Upper lobe of left lung (tissue), 6 donors: ENCODE measurements around the gene ENGASE. TPM values are rescaled to one million over a fixed set of nuclear protein-coding genes. Genes with fewer than 3 reads are reported as not detected.

ENCODE experiments used
- ATAC-seq, 2 donors: fragments of 200-7000 bp; cut with Tn5 transposase; one replicate each; pipeline ENCODE4 v1.9.1; 2022; ENCODE audit warnings: mild to moderate bottlenecking in 2 of 2, moderate library complexity in 2 of 2; ENCODE audit not compliant: low FRiP score in 2 of 2
- DNase-seq, 2 donors: peaks; one replicate each; pipeline ENCODE4 v3.0.0-alpha.2; 2019 to 2020
- H3K27ac ChIP-seq, 4 donors: fragments of 200-600 bp; sonication (generic); one replicate each; pipeline ENCODE4 v1.5.1; 2016 to 2019
- H3K27me3 ChIP-seq, 4 donors: fragments of 200-600 bp; sonication (generic); one replicate each; pipeline ENCODE4 v1.5.1; 2017 to 2019
- H3K36me3 ChIP-seq, 4 donors: fragments of 200-600 bp; sonication (generic); one replicate each; pipeline ENCODE4 v1.5.1; 2016 to 2019
- H3K4me1 ChIP-seq, 4 donors: fragments of 200-600 bp; sonication (generic); one replicate each; pipeline ENCODE4 v1.5.1; 2018 to 2019
- H3K4me3 ChIP-seq, 4 donors: fragments of 200-600 bp; sonication (generic); one replicate each; pipeline ENCODE4 v1.5.1; 2017 to 2019; ENCODE audit warnings: mild to moderate bottlenecking in 2 of 4, moderate library complexity in 1 of 4
- H3K9me3 ChIP-seq, 4 donors: fragments of 200-600 bp; sonication (generic); one replicate each; pipeline ENCODE4 v1.5.1; 2018 to 2019
- EP300 ChIP-seq, 4 donors: sonication (generic); formaldehyde crosslinking; IDR thresholded peaks; one replicate each; pipeline ENCODE4 v1.5.1; 2017; ENCODE audit warnings: antibody characterized with exemption in 4 of 4, control low read depth in 2 of 4
- POLR2A ChIP-seq, 4 donors: fragments of 450-650 bp; IDR thresholded peaks; one replicate each; pipeline ENCODE4 v1.5.1; 2016 to 2017; ENCODE audit warnings: antibody characterized with exemption in 4 of 4, mild to moderate bottlenecking in 2 of 4
- POLR2AphosphoS5 ChIP-seq, 2 donors: sonication (generic); formaldehyde crosslinking; IDR thresholded peaks; one replicate each; pipeline ENCODE4 v1.5.1; 2017; ENCODE audit warnings: antibody characterized with exemption in 2 of 2
- WGBS, 2 donors: methylation state at CpG; one replicate each; pipeline ENCODE4 v1.1.5; 2017 to 2018; 5-methylcytosine and 5-hydroxymethylcytosine counted together
- total RNA-seq, 6 donors: library from RNA; depleted of rRNA in 4 of 6; stranded (reverse); fragments of >200 nt in 4 of 6; gene quantifications; one replicate each; pipeline versions ENCODE4 v1.1.0 to v1.2.1, GENCODE V29; 2016 to 2021
- TF ChIP-seq, protein P1 (sequence below), 6 experiments: fragments of 450-650 bp in 4 of 6; fragments of 200-600 bp in 2 of 6; sonication (generic) in 2 of 6; IDR thresholded peaks; one replicate each; pipeline ENCODE4 v1.5.1; 2016 to 2019; ENCODE audit warnings: antibody characterized with exemption in 6 of 6
- donor health status: DM: no; HTN: no; CAD: no; lungs with moderate emphysema.
- donor health status: DM: no; HTN: yes; CAD: no; lungs with severe emphysema.

The ENGASE gene
- total RNA-seq, 6 donors from 2014 or later, result 17.2 to 320 (median 55.9) TPM

DNA sequence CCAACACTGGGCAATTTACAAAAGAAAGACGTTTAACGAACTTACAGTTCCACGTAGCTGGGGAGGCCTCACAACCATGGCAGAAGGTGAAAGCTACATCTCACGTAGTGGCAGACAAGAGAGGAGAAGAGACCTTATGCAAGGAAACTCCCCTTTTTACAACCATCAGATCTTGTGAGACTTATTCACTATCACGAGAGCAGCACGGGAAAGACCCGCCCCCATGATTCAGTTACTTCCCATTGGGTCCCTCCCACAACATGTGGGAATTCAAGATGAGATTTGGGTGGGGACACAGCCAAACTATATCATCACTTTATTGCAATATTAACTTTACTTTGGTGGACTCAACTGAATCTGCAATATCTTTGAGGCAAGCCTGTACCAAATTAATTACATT is 11.9 kb upstream of the ENGASE start:
- DNase-seq (no peak), ATAC-seq (no peak)
- no peak for TF ChIP-seq POLR2A (IDR thresholded peaks at IDR 0.05)
- no peak for TF ChIP-seq EP300 (IDR thresholded peaks at IDR 0.05)
- TF ChIP-seq, protein P1, sequence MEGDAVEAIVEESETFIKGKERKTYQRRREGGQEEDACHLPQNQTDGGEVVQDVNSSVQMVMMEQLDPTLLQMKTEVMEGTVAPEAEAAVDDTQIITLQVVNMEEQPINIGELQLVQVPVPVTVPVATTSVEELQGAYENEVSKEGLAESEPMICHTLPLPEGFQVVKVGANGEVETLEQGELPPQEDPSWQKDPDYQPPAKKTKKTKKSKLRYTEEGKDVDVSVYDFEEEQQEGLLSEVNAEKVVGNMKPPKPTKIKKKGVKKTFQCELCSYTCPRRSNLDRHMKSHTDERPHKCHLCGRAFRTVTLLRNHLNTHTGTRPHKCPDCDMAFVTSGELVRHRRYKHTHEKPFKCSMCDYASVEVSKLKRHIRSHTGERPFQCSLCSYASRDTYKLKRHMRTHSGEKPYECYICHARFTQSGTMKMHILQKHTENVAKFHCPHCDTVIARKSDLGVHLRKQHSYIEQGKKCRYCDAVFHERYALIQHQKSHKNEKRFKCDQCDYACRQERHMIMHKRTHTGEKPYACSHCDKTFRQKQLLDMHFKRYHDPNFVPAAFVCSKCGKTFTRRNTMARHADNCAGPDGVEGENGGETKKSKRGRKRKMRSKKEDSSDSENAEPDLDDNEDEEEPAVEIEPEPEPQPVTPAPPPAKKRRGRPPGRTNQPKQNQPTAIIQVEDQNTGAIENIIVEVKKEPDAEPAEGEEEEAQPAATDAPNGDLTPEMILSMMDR (IDR thresholded peaks at IDR 0.05), result no peak
- TF ChIP-seq POLR2AphosphoS5 (IDR thresholded peaks at IDR 0.05), result no peak
- H3K9me3 ChIP-seq, result no peaks in the 10 kb centered on the region
- H3K27ac ChIP-seq, result no peak overlapping the region
- H3K27me3 ChIP-seq, result no peaks in the 10 kb centered on the region
- H3K4me1 ChIP-seq, result peaks cover 0 to 4% (median 0%) of the 10 kb centered on the region in 4 donors
- WGBS, 2 donors, result 86 to 87% methylated on average over 7 of the region's 7 CpGs
- H3K36me3 ChIP-seq, result no peaks in the 10 kb centered on the region
- no peak overlapping the region for H3K4me3 ChIP-seq

DNA sequence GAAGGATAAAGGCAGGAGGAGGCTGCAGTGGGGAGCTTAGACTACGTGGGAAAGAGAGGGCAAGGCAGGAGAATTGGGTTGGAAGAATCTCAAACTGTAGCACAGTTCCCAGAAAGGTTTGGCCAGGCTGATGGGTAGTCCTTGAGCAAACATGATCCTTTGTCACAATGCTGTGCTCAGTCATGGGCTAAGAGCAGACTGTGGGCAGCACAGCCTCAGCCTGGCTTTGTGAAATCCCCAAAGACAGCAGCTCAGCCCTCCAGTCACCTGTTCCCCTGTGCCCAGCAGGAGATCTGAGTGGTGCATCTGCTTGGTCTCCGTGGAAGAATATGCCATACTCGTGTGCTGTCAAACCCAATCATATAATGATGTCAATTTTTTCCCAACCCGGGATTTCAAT is 10.6 kb upstream of the ENGASE start:
- H3K36me3 ChIP-seq, result no peaks in the 10 kb centered on the region
- no peak for DNase-seq
- TF ChIP-seq, protein P1 (IDR thresholded peaks at IDR 0.05), result no peak
- TF ChIP-seq POLR2AphosphoS5 (IDR thresholded peaks at IDR 0.05) (no peak), EP300 (IDR thresholded peaks at IDR 0.05) (no peak), POLR2A (IDR thresholded peaks at IDR 0.05) (no peak)
- no peaks in the 10 kb centered on the region for H3K9me3 ChIP-seq
- WGBS, 2 donors, result 82 to 83% methylated on average over 4 of the region's 4 CpGs
- H3K27me3 ChIP-seq, result no peaks in the 10 kb centered on the region
- no peak overlapping the region for H3K4me3 ChIP-seq
- ATAC-seq, result no peak
- no peak overlapping the region for H3K27ac ChIP-seq
- no peaks in the 10 kb centered on the region for H3K4me1 ChIP-seq

DNA sequence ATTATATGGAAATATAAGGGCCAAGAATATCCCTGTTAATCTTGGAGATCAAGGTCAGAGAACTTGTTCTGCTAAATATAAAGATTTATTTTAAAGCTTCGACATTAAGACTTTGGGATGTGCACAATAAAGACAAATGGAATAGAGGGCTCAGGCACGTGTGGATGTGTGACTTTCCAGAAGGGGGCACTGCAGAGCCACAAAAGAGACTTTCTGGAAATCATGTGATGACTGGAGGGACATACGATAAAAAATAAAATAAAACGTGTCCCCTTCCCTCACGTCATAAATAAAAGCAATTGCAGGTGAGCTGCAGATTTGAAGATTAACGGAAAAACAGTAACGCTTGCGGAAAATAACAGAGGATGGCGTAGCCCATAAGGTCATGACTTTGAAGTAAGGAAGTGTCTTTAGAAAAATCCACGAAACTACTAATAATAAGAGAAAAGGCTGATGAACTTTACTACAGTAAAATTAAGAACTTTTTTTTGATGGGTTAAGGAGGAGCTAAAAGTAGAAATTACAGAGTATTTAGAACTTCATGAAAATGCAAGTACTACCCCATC is 9.4 kb upstream of the ENGASE start:
- ATAC-seq, result peak in 1 of 2 donors; percentile 51
- Histone ChIP-seq H3K4me3 (no peak overlapping the region), H3K27me3 (no peaks in the 10 kb centered on the region), H3K4me1 (no peaks in the 10 kb centered on the region), H3K27ac (no peak overlapping the region), H3K9me3 (no peaks in the 10 kb centered on the region), H3K36me3 (no peaks in the 10 kb centered on the region)
- no peak for DNase-seq
- 38 to 39% methylated on average over 10 of the region's 10 CpGs for WGBS, 2 donors
- TF ChIP-seq EP300 (IDR thresholded peaks at IDR 0.05), result no peak
- TF ChIP-seq, protein P1 (IDR thresholded peaks at IDR 0.05), result peak in 5 of 6 experiments; percentile 44 to 57 (median 50)

DNA sequence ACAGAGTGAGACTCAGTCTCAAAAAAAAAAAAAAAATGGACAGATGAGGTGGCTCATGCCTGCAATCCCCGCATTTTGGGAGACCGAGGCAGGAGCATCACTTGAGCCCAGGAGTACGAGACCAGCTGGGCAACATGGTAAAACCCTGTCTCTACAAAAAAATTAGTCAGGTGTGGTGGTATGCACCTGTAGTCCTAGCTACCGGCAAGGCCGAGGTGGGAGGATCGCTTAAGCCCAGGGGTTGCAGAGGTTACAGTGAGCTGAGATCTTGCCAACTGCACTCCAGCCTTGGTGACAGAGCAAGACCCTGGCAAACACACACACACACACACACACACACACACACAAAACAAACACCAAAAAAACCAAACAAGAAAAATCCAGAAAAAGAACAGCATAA is 7.7 kb upstream of the ENGASE start:
- H3K36me3 ChIP-seq, result no peaks in the 10 kb centered on the region
- H3K27me3 ChIP-seq, result no peaks in the 10 kb centered on the region
- 87 to 90% methylated on average over 6 of the region's 6 CpGs for WGBS, 2 donors
- DNase-seq (no peak), ATAC-seq (no peak)
- no peak for TF ChIP-seq EP300 (IDR thresholded peaks at IDR 0.05)
- TF ChIP-seq POLR2A (IDR thresholded peaks at IDR 0.05), result no peak
- TF ChIP-seq POLR2AphosphoS5 (IDR thresholded peaks at IDR 0.05), result no peak
- TF ChIP-seq, protein P1 (IDR thresholded peaks at IDR 0.05), result no peak
- H3K4me3 ChIP-seq, result no peak overlapping the region
- H3K27ac ChIP-seq, result no peak overlapping the region
- no peaks in the 10 kb centered on the region for H3K9me3 ChIP-seq
- no peaks in the 10 kb centered on the region for H3K4me1 ChIP-seq

DNA sequence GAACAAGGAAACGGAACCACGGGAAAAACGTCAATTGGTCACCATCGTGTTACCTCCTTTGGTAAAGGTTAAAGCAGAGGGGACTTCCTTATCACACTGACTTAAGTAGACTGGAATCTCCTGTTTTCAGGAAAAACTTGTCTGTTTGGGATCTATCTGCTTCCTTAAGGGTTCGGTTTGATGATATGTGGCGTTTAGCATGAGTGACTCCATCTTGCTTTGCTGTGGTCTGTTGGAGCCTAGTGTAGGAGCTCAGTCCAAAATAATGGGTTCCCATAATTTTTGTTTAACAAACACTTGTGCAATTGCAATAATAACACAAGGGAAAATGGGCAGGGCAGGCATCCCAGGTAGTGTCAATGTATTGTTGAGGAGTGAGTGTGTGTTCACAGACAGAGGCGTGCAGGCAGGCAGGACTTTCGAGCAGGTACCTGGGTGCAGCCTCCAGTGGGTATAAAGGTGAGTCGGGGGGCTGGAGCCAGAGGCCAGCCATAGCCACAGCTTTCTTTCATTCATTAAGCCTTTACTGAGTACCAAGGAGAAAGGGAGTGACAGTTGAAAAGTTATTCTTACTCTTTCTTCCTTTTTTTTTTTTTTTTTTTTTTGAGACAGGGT is 4.3 kb upstream of the ENGASE start:
- Histone ChIP-seq H3K27me3 (no peaks in the 10 kb centered on the region), H3K9me3 (no peaks in the 10 kb centered on the region), H3K4me3 (no peak overlapping the region), H3K27ac (no peak overlapping the region), H3K4me1 (peaks cover under 1 to 9% (median 5%) of the 10 kb centered on the region in 4 donors), H3K36me3 (no peaks in the 10 kb centered on the region)
- 85 to 87% methylated on average over 9 of the region's 9 CpGs for WGBS, 2 donors
- ATAC-seq, result no peak
- TF ChIP-seq, protein P1 (IDR thresholded peaks at IDR 0.05), result no peak
- no peak for TF ChIP-seq EP300 (IDR thresholded peaks at IDR 0.05)
- no peak for TF ChIP-seq POLR2AphosphoS5 (IDR thresholded peaks at IDR 0.05)
- TF ChIP-seq POLR2A (IDR thresholded peaks at IDR 0.05), result no peak
- DNase-seq, result no peak
